CD4-positive, alpha-beta T cell treated with Interleukin-6 at 100 ng/mL for 8 hours (primary cell): ENCODE data around the gene ASXL1.
"Not testable (repeated sequence)": the region's sequence is repeated elsewhere in the genome, so short reads cannot be mapped to it uniquely, and the experiment has no call there.

Experiments used
- DNase-seq: peaks from one replicate; pipeline ENCODE4 v3.0.0-alpha.2; 2020; ENCODE audit warnings: mixed read lengths, low spot score

Gene ASXL1

DNA sequence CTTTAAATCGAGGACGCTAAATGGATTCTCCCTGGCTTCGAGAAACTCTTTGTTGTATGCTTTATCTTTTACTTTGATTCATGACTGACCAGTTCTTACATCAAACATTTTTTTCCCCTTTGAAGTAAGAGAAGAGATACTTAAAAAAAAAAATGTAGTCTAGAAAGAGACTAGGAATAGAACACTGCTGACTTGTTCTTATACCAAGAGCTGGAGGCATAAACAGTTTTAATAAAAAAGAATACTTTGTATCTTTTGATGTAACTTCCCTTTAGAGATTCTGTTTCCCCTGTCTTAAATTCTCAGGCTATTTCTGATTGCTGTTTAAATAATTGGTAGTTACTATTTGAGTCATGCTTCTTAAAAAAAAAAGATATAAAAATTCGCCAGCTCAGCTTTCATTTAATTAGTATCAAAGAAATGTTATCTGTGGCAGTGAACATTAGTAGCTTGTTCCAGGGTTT, 4.8 kb downstream of the ASXL1 start:
- DNase-seq, result no peak

GRCh38 chr20:32363492-32363891, 5.4 kb downstream of the ASXL1 start:
- DNase-seq, result no peak

DNA sequence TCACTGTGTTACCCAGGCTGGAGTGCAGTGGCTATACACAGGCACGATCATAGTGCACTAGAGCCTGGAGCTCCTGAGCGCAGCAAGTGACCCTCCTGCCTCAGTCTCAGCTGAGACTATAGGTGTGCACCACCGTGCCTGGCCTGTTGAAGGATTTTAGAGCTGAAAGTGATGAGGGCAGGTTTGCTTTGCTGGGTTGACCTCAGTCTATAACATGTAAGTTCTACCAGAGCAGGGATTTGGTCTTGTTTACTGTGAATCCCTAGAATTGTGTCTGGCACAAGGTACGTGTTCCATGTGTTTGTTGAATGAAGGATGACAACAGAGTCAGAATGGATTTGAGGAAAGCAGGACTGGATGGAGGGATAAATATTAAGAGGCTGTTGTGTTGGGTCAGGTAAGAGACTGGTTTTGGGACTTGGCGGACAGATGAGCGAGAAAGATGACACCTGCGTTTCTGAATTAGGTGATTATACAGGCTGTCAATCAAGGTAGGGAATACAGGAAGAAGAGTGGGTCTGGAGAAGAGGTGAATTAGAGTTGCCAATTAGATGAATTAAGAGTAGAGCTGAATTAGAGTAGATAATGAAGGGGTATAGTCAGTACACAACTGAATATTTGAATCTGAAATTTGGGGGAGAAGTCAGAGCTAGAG, 6.5 kb downstream of the ASXL1 start:
- no peak for DNase-seq

- no peak for DNase-seq
Observed at GRCh38 chr20:32365564-32365963, 7.4 kb downstream of the ASXL1 start.

DNA sequence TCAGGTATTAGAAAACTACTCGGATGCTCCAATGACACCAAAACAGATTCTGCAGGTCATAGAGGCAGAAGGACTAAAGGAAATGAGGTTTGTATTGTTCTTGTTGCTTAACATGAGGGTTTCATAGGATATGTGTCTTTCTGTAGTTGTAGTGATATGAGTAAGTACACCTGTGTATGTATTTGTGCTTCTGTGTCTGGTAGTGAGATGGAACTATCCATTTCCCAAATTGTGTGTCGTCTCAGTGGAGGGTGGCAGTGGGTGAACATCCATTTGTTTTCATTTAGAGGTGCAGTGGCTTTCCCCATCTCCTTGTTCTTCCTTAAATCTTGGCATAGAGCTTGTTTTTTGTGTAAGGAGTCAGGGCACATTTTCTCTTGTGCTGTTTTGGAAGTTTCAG, 8.2 kb downstream of the ASXL1 start:
- DNase-seq, result no peak

DNA sequence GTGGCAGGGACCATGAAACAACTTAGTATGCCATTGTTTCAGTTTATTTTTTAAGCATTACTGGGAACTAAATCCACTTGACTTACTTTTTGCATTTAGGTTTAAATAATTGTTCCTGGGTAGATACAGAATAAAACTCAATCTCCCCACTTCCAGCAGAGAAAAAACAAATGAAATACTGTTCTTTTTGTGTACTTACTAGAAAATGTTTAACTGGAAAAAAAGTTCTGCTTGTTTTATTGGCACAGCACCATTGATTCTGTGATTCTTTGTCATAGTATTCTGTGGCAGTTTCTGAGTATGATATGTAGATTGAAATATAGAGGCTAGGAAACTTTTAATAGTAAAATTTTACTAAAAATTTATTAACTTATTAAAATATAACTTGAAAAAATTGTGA, 10.2 kb downstream of the ASXL1 start:
- DNase-seq, result no peak

DNA sequence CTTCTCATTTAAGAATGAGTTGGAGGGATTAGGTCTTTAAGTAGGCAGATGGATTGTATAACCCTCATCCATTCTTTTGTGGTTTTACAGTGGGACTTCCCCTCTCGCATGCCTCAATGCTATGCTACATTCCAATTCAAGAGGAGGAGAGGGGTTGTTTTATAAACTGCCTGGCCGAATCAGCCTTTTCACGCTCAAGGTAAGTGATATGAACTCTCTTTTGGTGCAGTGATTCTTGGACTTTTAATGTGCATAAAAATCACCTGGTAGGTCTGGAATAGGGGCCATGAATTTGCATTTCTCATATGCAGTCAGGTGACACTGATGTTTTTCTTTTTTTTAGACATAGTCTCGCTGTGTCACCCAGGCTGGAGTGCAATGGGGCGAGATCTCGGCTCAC, 10.8 kb downstream of the ASXL1 start:
- DNase-seq, result no peak

DNA sequence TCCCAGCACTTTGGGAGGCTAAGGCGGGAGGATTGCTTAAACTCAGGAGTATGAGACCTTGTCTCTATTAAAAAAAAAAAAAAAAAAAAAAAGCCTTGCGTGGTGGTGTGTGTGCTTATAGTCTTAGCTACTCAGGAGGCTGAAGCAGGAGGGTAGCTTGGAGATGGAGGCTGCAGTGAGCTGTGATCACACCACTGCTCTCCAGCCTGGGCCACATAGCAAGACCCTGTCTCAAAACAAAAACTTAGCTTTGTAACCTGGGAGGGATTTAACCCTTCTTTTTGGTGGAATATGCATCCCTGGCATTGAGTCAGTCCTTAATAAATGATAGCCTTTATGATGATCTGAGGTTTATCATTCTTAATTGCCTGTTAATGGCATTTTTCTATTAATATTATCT, 12.8 kb downstream of the ASXL1 start:
- DNase-seq, result no peak

DNA sequence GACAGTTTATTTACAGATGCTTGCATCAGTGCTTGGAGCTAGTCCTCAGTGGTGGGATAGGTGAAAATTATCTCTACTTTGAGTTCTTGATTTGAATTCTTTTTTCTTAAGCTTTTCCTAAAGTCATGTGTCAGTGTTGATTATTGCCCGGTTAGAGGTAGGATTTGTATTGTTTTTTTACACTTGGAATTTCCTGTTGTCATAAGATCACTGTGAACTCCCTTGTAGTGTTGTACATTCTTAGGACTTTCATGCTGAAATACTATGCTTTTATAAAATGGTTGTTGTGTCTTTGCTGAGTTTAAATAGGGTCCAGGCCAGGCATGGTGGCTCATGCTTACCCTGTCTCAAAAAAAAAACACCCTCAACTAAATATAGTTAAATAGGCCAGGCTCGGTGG, 20.3 kb downstream of the ASXL1 start:
- DNase-seq, result no peak

- not testable (repeated sequence) for DNase-seq
Observed at GRCh38 chr20:32380037-32380436, 21.9 kb downstream of the ASXL1 start.

GRCh38 chr20:32380745-32381144, 22.6 kb downstream of the ASXL1 start:
- DNase-seq, result no peak

- no peak for DNase-seq
Observed at GRCh38 chr20:32382102-32382950, 24.2 kb downstream of the ASXL1 start.

GRCh38 chr20:32383441-32383840, 25.3 kb downstream of the ASXL1 start:
- not testable (repeated sequence) for DNase-seq

DNA sequence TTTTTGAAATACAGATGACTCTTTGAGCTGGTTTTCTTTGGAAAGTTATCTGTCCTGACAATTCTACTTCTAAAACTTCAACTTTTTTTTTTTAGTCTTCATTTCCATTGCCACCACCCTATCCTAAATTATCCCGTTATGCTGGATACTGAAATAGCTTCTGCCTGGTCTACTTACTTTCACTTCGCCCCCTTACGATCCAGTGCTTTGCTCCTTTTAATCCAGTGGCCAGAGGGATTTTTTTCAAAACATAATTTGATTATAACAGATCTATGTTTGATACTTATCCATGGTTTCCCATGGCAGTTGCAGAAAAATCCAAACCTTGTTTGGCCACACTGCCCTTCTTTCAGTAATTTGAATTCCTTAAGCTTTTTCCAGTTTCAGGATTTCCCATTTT, 27.4 kb downstream of the ASXL1 start:
- DNase-seq, result no peak

DNA sequence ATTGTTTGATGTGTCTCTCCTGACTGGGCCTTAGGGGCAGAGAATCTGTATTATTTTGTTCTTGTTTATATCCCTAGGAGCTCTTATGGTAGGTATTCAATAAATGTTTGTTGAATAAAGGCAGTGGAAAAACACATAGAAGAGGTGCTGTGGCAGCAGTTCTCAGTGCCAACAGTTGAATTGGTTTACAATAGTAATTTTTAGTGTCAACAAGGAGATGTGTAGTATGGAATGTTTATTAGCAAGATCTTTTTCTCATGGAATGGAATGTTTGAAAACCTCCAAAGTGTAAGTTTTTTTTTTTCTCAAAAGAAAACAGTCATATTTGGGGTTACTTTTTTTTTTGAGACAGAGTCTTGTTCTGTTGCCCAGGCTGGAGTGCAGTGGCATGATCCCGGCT, 28.0 kb downstream of the ASXL1 start:
- DNase-seq, result no peak

DNA sequence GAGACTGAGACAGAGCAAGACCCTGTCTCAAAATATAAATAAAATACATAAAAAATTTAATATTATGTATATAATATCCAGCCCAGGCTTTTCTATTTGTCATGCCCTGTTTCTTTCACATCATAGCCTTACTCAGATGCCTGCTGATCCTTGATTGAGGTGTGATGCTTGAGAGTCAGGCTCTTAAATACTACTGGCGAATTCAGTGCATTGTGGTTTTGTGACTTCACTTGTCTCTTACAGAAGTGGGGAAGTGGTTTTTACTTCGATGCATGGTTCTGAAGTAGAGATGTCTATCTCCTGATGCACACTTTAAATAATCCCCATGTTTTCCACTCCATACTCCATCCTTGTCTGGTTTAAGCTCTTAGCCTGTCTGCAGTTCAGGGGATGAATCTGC, 29.1 kb downstream of the ASXL1 start:
- peak; percentile 63 for DNase-seq

DNA sequence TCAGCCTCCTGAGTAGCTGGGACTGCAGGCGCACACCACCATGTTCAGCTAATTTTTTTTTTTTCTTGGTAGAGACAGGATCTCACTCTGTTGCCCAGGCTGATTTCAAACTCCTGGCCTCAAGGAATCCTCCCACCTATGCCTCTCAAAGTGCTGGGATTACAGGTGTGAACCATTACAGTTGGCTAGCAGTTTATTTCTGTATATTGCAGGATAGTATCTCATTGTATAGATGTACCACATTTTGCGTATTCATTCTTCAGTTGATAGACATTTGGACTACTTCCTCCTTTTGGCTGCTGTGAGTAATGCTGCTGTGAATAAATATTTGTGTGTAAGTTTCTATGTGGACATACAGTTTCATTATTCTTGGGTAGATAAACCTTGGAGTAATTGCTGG, 32.9 kb downstream of the ASXL1 start:
- DNase-seq, result no peak

DNA sequence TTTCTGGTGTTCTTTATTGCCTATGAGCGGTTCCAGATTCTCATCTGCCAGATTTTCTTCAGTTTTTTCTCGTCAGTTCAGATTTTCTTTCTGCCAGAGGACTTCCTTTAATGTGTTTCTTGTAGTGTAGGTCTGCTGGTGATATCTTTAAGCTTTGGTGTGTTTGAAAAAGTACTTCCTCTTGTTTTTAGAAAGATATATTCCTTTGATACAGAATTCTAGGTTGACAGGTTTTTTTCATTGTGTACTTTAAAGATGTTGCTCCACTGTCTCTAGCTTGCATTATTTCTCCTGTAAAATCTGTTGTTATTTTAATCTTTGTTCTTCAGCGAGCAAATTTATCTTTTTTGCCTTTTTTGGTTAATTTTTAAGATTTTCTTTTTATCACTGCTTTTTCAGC, 36.9 kb downstream of the ASXL1 start:
- DNase-seq, result no peak

DNA sequence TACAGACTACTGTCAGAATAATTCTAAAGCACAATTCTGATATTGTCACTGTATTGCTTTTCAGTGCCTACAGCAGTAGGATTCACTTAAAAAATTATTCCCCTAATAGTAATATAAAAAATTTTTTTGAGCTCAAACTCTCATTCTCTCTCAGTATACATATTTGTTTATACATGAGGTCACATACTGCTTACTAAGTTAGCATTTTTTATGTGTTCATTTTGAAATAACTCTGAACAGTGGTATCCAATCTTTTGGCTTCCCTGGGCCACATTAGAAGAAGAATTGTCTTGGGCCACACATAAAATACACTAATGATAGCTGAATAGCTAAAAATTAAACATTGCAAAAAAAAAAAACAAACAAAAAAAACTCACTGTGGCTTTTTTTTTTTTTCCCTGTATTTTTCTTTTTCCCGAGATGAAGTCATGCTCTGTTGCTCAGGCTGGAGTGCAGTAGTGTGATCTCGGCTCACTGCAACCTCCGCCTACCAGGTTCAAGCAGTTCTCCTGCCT, 38.6 kb downstream of the ASXL1 start:
- no peak for DNase-seq

DNA sequence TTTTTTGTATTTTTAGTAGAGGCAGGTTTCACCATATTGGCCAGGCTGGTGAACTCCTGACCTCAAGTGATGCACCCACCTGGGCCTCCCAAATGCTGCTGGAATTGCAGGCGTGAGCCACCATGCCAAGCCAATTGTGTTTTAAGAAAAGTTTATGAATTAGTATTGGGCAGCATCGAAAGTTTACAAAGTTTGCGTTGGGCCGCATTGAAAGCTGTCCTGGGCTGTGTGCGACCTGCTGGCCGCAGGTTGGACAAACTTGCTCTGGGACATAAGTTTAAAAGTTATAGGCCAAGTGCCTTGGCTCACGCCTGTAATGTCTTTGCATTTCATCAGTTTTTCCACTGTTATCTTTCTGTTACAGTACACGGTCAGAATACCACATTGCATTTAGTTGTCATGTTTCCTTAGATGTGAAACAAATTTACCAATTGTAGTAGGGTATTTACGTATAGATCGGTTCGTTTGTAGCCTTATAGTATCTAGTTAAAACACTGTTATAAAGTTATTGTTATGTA, 39.5 kb downstream of the ASXL1 start:
- no peak for DNase-seq

- DNase-seq, result no peak
Observed at GRCh38 chr20:32400476-32400875, 42.3 kb downstream of the ASXL1 start.

- no peak for DNase-seq
Observed at GRCh38 chr20:32404017-32404416, 45.9 kb downstream of the ASXL1 start.

DNA sequence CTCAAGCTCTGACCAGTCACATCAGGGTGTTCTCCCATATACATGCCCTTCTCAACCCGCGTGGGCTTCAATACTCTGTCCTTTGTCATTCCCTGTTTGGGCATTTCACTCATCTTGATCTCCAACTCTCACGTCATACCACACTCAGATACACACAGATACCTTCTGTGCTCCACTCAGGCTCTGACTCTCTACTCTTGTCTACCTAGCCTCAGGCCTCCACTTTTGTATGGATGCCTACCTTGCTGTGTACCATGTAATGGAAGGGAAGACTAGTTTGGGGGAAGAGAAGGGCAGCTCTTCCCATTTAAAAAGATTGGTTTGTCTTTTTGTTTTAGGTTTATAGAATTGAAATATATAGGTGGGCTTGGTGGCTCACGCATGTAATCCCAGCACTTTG, 48.6 kb downstream of the ASXL1 start:
- no peak for DNase-seq
